CD4-positive, alpha-beta T cell treated with Interleukin-4 for 1 hour (primary cell): ENCODE data around the gene RASIP1.

ENCODE experiments used
- DNase-seq, 2 donors: peaks; one replicate each; pipeline ENCODE4 v3.0.0-alpha.2; 2020 to 2022

The RASIP1 gene

GRCh38 chr19:48672994-48673393, 67.4 kb downstream of the RASIP1 start, which contains the start of gene NTN5:
Gene NTN5 (minus strand): TSS chr19:48673017. CDS start chr19:48670986, 2,031 bp downstream.
- no peak for DNase-seq

GRCh38 chr19:48671446-48671995, 68.9 kb downstream of the RASIP1 start:
- DNase-seq = no peak

- no peak for DNase-seq
These were observed 69.5 kb downstream of the RASIP1 start for GRCh38 chr19:48670699-48671445.
